NCI-H2107 treated with DMSO at 0.1 percent for 48 hours (cell line): ENCODE results near the gene RBM5.
"Not testable (repeated sequence)": the region's sequence is repeated elsewhere in the genome, so short reads cannot be mapped to it uniquely, and the experiment has no call there.

ENCODE experiments used
- DNase-seq: peaks from one replicate; lab custom pipeline; 2025; ENCODE audit not compliant: unreplicated experiment; lab: John Stamatoyannopoulos, UW

Gene RBM5

GRCh38 chr3:50088725-50089608 is at the start of gene RBM5:
TSS of gene RBM5 (plus strand) at chr3:50088919. CDS start at chr3:50090435, 1,516 bp downstream.
- peak; percentile 69 for DNase-seq

DNA sequence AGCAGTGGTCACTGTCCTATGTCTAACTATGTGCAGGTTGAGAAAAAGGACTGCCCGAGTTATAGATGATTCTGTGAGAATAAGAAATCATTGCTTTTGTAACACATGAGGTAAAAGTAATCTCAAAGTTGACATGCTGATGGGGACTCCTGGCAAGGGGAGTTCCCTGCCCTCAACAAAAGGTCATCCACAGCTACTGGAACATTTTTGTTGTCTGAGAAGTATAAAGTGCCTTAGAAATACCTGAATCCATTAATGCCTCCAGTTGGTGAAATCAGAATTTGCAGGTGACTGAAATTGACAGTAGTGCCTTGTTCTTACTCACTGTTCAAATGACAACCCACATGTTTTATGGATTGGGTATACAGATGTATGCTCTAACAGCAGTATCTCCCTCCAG is 43.7 kb upstream of the RBM5 start:
- no peak for DNase-seq

DNA sequence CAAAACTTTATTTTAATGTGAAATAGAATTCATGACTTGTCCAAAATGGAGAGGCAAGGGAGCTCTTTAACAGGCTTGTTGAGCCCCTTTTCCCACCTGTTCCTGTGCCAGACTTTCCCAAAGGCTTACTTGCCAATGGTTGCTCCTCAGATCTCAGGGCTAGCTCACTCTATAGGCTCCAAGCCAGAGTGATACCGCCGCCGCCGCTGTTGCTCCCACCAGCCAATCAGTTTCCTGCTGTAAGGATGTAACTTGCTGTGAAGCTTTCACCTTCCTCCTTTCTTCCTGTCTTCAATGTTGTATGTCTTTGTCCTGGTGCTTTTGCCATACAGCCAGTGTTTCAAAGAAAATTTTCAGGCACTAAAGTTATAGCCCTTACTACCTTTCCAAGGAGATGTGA is 41.3 kb upstream of the RBM5 start:
- no peak for DNase-seq

GRCh38 chr3:50050361-50050760 is 38.4 kb upstream of the RBM5 start:
- DNase-seq: no peak

DNA sequence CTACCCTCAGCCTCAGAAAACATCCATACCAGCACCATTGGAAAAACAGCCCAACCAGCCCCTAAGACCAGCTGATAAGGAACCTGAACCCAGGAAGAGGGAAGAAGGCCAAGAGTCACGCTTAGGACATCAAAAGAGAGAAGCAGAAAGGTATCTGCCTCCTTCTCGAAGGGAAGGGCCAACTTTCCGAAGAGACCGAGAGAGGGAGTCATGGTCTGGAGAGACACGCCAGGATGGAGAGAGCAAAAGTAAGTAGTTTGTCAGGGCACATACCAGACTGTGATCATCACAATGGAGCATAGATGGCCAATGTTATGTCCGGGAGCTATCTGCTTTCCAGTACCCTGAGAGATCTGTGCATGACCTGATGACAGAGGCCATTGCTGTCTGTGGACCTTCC is 31.0 kb upstream of the RBM5 start:
- DNase-seq: no peak

- no peak for DNase-seq
Measured at GRCh38 chr3:50068134-50068533, 20.6 kb upstream of the RBM5 start.

- DNase-seq: no peak
Measured at GRCh38 chr3:50078091-50078490, 10.6 kb upstream of the RBM5 start.

GRCh38 chr3:50078622-50079021 is 10.1 kb upstream of the RBM5 start:
- no peak for DNase-seq

DNA sequence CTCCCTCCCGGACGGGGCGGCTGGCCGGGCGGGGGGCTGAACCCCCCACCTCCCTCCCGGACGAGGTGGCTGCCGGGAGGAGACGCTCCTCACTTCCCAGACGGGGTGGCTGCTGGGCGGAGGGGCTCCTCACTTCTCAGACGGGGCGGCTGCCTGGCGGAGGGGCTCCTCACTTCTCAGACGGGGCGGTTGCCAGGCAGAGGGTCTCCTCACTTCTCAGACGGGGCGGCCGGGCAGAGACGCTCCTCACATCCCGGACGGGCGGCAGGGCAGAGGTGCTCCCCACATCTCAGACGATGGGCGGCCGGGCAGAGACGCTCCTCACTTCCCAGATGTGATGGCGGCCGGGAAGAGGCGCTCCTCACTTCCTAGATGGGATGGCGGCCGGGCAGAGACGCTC is 3.8 kb upstream of the RBM5 start:
- DNase-seq: not testable (repeated sequence)

DNA sequence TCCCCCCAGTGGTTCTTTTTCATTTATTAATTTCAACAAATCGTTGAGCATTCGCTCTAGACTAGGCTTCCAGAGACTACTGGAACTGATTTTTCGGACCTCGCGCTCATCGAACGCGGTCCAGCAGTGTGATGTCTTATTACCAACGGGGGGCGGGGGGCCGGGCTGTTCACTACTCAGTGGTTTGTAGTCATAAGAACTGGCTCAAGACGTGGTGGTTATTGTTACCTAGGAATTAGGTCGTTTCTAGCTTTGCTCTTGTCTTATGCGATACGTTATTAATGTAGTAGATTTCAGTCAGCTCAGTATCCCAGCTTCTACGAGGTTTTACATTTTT is 858 bp downstream of the RBM5 start:
- no peak for DNase-seq

DNA sequence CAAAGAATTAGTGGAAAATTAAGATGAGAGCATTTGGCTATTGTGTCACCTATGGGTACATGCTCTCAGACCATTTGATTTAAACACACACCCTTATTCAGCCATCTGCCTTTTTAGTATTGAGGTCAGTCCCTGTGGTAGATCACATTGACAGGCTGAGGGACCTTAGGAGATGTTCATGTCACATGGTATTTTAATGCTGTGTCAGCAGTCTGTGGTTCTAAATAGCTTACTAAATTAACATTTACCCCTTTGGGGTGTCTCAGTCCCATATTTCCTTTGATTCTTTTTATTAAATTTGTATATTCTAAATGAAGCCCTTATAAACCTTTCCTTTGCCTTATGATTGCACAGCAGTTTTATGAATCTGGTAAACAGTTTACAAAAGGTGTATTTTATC is 2.3 kb downstream of the RBM5 start:
- no peak for DNase-seq

- DNase-seq: no peak
Measured at GRCh38 chr3:50095352-50095998, 6.8 kb downstream of the RBM5 start.

DNA sequence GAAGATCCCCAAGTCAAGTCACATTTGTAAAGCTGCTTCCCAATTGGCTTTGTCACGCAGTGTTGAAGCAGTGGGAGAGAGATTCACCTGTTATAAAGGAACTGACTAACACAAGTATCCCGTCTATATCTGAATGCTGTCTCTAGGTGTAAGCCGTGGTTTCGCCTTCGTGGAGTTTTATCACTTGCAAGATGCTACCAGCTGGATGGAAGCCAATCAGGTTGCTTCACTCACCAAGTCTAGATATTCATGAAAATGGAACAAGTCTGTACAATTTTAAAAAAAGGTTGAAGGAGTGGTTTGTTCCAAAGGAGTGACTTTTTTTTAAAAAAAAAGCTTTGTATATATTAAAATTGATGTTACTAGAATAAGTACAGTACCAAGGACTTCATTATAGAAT is 11.7 kb downstream of the RBM5 start:
- DNase-seq: no peak

DNA sequence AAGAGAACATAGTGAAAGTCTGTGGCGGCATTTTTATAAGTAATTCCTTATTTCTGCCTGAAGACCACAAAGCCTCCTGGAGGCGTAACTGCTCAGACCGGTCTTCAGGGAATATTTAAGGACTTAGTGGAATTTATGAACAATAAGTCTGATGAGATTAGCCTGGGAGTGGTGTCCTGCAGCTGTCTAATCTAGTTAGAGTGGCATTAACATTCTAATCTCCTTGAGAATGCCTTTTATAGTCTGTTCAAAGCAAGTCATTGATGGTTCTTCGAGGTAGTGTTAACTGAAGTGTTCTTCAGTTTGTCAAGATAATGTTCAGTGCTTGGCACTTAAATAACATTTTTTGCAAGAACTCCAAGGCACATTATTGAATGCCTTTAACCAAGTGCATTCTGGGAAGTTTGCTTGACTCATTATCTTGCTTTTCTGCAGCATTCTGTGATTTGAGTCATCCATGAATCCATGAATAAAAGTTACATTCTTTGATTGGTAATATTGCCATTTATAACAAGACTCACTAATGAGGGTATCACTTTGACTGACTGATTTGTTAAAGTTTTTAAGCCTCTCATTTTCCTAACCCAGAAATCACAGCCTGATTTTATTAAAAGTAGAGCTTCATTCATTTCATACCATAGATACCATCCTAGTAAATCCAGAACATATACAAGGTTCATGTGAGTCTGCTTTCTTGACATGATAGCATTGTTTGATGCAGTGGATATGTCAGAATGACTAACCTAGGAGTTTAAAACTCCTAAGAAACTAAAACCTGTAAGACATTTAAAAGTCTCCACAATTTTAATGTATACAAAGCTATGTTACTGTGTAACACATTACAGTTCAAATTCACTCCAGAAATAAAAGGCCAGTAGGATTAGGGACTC is 12.5 kb downstream of the RBM5 start:
- DNase-seq: no peak

DNA sequence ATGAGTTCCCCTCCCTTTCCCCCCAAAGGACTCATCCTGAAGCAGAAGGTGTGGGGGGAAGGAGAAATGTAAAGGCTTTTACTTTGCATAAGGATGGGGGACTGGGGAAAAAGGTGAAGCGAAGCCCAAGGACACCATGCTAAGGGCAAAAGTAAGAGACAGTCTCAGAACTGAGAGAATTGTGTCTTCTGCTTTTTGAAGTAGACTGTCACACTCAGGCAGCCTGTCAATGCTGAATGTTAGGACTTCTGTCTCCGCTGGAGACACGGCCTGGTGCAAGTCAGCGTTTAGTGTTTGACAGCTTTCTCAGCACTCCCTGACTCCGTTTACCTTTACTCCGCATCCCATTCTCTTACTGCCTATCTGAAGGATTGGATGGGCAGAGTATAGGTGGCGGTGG is 13.8 kb downstream of the RBM5 start:
- DNase-seq: no peak

DNA sequence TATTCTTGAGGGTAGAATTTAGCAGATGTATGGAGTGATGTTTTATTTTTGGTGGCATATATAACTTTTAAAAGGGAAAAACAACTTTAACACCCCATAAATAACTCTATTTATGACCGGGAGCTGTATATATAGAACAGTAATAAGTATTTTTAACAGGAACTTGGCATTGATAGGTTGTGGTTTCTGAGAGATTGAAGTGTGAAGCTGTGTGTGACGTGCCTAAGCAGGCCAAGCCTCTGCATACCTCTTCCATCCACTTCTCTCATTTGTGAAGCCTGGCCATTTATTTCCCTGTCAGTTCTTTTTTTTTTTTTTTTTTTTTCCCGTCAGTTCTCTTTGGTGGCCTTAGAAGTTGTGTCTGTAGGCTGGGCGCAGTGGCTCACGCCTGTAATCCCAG is 23.0 kb downstream of the RBM5 start:
- no peak for DNase-seq

DNA sequence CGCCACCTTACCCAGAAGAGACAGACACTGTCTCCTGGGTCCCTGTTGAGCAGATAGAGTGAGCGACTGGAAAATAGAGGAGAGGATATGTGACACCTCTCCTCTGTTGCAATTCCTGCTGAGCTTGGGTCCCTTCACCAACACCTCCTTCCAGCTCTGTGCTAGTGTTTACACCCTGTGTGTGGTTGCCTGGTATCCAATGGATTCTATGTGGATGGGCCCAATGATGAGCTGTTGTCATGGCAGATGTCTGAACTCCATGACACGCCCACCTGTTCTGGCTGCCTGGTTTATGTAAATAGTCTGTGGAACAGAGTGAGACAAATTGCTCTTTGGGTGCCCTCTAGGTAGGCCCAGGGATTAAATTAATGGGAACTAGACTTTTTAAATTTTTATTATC is 23.7 kb downstream of the RBM5 start:
- DNase-seq: peak; percentile 46

DNA sequence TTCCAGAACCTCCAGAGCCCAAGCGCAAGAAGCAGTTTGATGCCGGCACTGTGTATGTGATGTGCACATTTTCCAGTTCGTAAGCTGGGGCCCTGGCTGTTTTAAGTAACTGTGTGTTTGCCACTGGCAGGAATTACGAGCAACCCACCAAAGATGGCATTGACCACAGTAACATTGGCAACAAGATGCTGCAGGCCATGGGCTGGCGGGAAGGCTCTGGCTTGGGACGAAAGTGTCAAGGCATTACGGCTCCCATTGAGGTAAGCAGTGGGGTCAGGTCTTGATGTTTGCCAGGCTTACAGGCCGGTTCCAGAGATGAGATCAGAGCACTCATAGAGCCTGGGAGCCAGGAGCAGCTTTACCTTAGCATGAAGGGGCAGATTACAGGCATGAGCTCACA is 28.4 kb downstream of the RBM5 start:
- DNase-seq: no peak

GRCh38 chr3:50118237-50118636 is 29.5 kb downstream of the RBM5 start:
- no peak for DNase-seq

DNA sequence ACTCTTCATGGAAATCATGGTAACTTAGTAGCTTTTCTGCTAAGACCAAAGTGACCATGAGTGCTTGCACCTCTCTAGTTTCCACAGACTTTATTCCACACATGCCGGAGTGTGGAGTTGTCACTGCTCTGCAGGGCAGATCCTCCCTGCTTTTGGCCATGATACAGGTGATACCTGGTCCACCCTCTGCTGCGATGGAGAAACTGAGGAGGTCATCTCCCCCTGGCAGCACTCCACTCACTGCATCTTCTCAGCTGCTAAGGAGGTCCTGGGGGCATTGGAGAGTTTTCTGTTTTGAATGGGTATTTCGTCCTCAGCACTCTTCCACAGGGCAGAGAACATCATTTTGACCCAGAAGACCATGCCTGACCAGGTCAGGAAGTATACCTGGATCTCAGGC is 31.1 kb downstream of the RBM5 start:
- no peak for DNase-seq

DNA sequence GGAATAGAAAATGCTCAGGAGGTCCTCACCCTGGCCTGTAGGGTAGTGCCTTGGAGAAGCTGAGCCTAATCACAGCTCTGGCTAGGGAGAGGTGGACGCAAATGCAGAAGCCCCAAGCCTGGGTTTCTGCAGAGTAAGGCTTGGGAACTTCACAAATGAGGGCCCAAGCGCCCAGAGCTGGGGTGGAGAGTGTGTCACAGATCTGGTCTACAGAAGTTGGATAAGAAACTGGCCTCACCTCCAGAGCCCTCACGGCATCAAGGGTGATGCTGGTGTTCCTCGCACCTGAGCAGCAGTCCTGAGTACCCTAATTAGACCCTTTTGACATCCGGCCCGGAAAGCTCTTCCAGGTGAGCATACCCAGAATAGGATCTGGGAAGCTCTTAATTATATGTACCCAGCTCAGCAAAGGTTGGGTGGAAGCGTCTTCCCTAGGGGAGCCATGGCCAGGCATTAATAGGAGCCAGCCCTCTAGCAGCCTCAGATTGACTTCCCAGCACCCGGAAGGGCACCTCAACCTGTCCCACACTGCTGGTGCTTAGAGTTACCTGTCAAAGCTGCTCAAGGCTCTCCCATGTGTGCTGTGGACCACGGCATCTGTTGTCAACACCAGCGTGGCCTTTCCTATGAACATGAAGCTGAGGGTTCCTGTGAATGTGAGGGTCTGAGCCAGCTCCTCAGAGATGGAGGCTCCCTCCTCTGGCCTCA is 31.8 kb downstream of the RBM5 start:
- DNase-seq: no peak
